Left ventricle myocardium inferior (tissue), 1 donor: ENCODE data around the gene CACNB4. TPM values are rescaled to one million over a fixed set of nuclear protein-coding genes. Genes with fewer than 3 reads are reported as not detected.
"Not testable (repeated sequence)": the region's sequence is repeated elsewhere in the genome, so short reads cannot be mapped to it uniquely, and the experiment has no call there.

Experiments
- DNase-seq: peaks from one replicate; pipeline ENCODE4 v3.0.0-alpha.2; 2020
- H3K27ac ChIP-seq: fragments of 200-600 bp; replicated peaks from 2 replicates; pipeline ENCODE4 v1.8.0; 2021
- H3K27me3 ChIP-seq: fragments of 200-600 bp; 2 replicates; pipeline ENCODE4 v1.8.0; 2021; ENCODE audit warnings: low read depth
- H3K36me3 ChIP-seq: fragments of 200-600 bp; 2 replicates; pipeline ENCODE4 v1.8.0; 2021
- H3K4me1 ChIP-seq: fragments of 200-600 bp; 2 replicates; pipeline ENCODE4 v1.8.0; 2021
- H3K4me3 ChIP-seq: fragments of 200-600 bp; 2 replicates; pipeline ENCODE4 v1.8.0; 2021; ENCODE audit warnings: mild to moderate bottlenecking, moderate library complexity
- H3K9me3 ChIP-seq: fragments of 200-600 bp; replicated peaks from 2 replicates; pipeline ENCODE4 v1.8.0; 2021
- intact Hi-C: fragments of 100-400 bp; cut with micrococcal nuclease; formaldehyde crosslinking; loops from one replicate; pipeline ENCODE4 v1.11.0; 2022
- total RNA-seq: library from RNA; stranded (reverse); fragmentation: NEBNext Ultra II Directional; extraction: Animal tissue kit (Norgen Biotek cat#: 25700); gene quantifications from one replicate; pipeline ENCODE4 v1.2.1, GENCODE V29; 2021
- TF ChIP-seq, protein P1 (sequence below): fragments of 200-600 bp; IDR thresholded peaks from 2 replicates; pipeline ENCODE4 v1.8.0; 2021; ENCODE audit warnings: antibody characterized with exemption, mild to moderate bottlenecking, borderline replicate concordance
- donor health status: DM: no; HTN: yes; CAD: no; lungs with severe emphysema.

The CACNB4 gene
- total RNA-seq, 1 donor from 2014 or later, result 0.25 TPM

DNA sequence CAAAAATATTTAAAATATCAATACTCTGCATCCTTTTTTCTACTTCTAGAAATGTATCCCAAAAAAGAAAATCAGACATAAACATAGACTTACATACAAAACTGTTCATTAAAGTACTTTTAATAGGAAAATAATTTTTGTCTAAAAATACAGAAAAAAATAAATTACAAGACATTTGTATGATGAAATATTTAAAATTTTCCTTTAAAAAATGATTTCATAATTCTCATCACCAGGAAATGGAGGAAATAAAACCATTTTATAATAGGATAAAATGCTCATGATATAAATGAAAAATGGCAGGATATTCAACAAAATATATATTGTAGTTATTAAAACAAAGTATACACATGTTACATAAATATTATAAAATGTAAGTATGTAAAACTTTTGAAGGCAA lies 295.0 kb downstream of the CACNB4 start:
- Histone ChIP-seq H3K27ac (no peak overlapping the region), H3K27me3 (no peaks in the 10 kb centered on the region), H3K9me3 (no peaks in the 10 kb centered on the region), H3K4me1 (peaks cover 15% of the 10 kb centered on the region), H3K36me3 (peaks cover 53% of the 10 kb centered on the region), H3K4me3 (no peak overlapping the region)
- DNase-seq, result no peak
- TF ChIP-seq, protein P1, sequence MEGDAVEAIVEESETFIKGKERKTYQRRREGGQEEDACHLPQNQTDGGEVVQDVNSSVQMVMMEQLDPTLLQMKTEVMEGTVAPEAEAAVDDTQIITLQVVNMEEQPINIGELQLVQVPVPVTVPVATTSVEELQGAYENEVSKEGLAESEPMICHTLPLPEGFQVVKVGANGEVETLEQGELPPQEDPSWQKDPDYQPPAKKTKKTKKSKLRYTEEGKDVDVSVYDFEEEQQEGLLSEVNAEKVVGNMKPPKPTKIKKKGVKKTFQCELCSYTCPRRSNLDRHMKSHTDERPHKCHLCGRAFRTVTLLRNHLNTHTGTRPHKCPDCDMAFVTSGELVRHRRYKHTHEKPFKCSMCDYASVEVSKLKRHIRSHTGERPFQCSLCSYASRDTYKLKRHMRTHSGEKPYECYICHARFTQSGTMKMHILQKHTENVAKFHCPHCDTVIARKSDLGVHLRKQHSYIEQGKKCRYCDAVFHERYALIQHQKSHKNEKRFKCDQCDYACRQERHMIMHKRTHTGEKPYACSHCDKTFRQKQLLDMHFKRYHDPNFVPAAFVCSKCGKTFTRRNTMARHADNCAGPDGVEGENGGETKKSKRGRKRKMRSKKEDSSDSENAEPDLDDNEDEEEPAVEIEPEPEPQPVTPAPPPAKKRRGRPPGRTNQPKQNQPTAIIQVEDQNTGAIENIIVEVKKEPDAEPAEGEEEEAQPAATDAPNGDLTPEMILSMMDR, result no peak
- intact Hi-C loops, result no loop called here

DNA sequence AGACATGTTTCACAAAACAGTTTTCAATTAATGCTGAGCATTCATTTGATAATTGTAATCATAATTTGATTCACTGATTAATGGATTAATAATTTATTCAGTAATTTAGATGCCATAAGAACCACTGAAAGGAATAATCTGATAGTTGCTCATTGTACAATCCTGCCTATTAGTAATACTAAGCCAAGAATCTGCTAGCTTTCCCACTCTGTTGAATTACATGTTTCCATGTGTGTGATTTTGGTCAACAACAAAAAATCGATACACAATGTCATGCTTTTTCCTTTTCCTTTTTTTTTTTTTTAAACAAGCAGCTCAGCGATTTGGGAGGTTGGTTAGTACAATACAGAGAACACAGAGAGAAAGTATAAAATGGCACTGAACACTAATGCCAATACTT lies 296.5 kb downstream of the CACNB4 start:
- peaks cover 6% of the 10 kb centered on the region for H3K4me1 ChIP-seq
- H3K27me3 ChIP-seq, result no peaks in the 10 kb centered on the region
- H3K27ac ChIP-seq, result no peak overlapping the region
- intact Hi-C loops, result no loop called here
- H3K9me3 ChIP-seq, result no peaks in the 10 kb centered on the region
- TF ChIP-seq, protein P1, result no peak
- no peak for DNase-seq
- H3K4me3 ChIP-seq, result no peak overlapping the region
- peaks cover 53% of the 10 kb centered on the region for H3K36me3 ChIP-seq

DNA sequence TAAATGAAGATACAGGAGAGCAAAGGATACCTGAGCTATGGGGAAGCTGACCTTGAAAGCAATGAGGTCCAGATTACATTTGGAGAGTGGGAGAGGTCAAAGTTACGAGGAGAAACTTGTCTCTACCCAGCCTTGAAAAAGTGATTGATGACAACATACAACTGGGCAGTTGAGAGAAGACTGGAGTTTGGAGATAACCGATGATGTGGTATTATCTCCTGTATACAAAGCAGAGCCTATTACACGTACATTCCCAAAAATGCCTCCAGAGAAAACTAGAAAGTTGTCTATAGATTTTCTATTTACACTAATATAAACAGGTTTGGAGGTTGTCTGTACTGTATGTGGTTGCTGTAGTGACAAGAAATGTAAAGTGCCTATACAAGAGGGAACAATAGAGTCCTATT lies 299.0 kb downstream of the CACNB4 start:
- no peak overlapping the region for H3K4me3 ChIP-seq
- no peak for DNase-seq
- H3K9me3 ChIP-seq, result no peaks in the 10 kb centered on the region
- intact Hi-C loops, result no loop called here
- H3K27ac ChIP-seq, result no peak overlapping the region
- H3K27me3 ChIP-seq, result no peaks in the 10 kb centered on the region
- H3K4me1 ChIP-seq, result peaks cover 14% of the 10 kb centered on the region
- TF ChIP-seq, protein P1, result no peak
- peaks cover 40% of the 10 kb centered on the region for H3K36me3 ChIP-seq

DNA sequence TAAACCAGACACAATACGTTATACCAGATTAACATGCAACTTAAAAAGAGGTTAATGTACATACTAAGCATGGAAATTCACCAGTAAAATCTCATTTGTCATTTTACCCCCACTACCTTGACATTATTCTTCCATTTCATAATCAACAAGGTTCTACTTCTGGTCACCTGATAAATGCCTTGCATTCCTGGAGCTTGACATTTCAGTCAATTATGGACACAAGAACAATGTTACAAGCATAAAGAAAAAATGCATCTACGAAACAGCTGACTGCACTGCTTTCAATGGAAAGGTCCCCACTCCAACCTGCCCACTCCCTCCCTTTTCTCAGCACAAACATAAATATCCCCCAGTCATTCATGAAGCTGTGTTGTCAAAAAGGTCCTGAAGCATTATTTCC lies 302.1 kb downstream of the CACNB4 start:
- TF ChIP-seq, protein P1, result no peak
- Histone ChIP-seq H3K4me3 (no peak overlapping the region), H3K9me3 (peaks cover 2% of the 10 kb centered on the region), H3K36me3 (peaks cover 17% of the 10 kb centered on the region), H3K27ac (no peak overlapping the region), H3K27me3 (no peaks in the 10 kb centered on the region), H3K4me1 (peaks cover 14% of the 10 kb centered on the region)
- DNase-seq, result no peak
- intact Hi-C loops, result no loop called here

DNA sequence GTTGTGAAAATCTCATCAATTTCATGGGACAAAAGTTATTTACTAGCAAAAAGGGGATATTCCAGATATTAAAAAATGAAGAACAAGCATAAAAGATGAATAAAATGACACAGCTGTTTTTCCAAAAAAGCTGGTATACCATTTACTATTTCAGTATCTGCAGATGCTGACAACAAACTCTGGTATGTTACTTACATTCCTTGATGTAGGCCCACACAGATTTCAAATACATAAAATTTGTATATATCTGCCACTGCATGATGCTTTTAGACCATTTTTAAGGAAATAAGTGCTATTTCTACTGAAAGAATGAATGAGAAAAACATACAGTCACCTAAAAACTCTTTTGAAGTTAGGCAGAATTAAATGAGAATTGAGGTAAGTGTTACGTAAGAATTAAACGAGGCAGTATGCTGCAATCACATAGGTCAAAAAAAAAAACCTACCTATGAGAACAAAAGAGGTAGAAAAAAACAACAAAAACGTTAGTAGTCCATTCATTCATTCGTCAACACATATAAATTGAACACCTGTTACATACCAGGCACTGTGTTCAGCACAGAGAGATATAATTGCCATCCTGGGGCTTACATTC lies 303.1 kb downstream of the CACNB4 start:
- TF ChIP-seq, protein P1, result no peak
- DNase-seq, result no peak
- H3K4me1 ChIP-seq, result peaks cover 14% of the 10 kb centered on the region
- peaks cover 15% of the 10 kb centered on the region for H3K36me3 ChIP-seq
- H3K27me3 ChIP-seq, result no peaks in the 10 kb centered on the region
- no peak overlapping the region for H3K27ac ChIP-seq
- no peak overlapping the region for H3K4me3 ChIP-seq
- peaks cover 6% of the 10 kb centered on the region for H3K9me3 ChIP-seq
- intact Hi-C loops, result no loop called here

DNA sequence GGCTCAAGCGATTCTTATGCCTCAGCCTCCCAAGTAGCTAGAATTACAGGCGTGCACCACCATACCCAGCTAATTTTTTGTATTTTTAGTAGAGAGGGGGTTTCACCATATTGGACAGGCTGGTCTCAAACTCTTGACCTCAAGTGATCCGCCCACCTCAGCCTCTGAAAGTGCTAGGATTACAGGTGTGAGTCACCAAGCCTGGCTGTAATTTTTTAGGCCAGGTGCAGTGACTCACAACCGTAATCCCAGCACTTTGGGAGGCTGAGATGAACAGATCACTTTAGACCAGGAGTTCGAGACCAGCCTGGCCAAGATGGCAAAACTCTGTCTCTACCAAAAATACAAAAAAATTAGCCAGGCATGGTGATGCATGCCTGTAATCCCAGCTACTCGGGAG lies 304.4 kb downstream of the CACNB4 start:
- H3K27me3 ChIP-seq, H3K27ac ChIP-seq, H3K9me3 ChIP-seq, H3K4me3 ChIP-seq, intact Hi-C loops, DNase-seq: not testable (repeated sequence)
- H3K4me1 ChIP-seq, result peaks cover 14% of the 10 kb centered on the region
- H3K36me3 ChIP-seq, result peaks cover 15% of the 10 kb centered on the region
